SKM-1 treated with dmso at 0.1 percent for 144 hours (cell line): Measurements from ENCODE around the gene GEN1.

Experiments used
- DNase-seq: peaks from one replicate; lab custom pipeline; 2025; ENCODE audit not compliant: unreplicated experiment; lab: John Stamatoyannopoulos, UW

GEN1 gene

GRCh38 chr2:17753803-17754663 is at the start of gene GEN1, which contains the start of gene SMC6:
Gene GEN1, plus strand, starts transcription at chr2:17754138. Its CDS starts 5,806 bp downstream, at chr2:17759944.
Gene SMC6, minus strand, starts transcription at chr2:17753810. Its CDS starts 7,864 bp downstream, at chr2:17745946.
- DNase-seq = peak; percentile 94

GRCh38 chr2:17706845-17707244 is 47.1 kb upstream of the GEN1 start:
- no peak for DNase-seq

- DNase-seq = no peak
These were observed 45.4 kb upstream of the GEN1 start for GRCh38 chr2:17708501-17708900.

GRCh38 chr2:17709897-17710296 is 44.0 kb upstream of the GEN1 start:
- no peak for DNase-seq

- no peak for DNase-seq
These were observed 43.2 kb upstream of the GEN1 start for GRCh38 chr2:17710547-17711248.

GRCh38 chr2:17713291-17713690 is 40.6 kb upstream of the GEN1 start:
- no peak for DNase-seq

- DNase-seq = no peak
These were observed 36.3 kb upstream of the GEN1 start for GRCh38 chr2:17717666-17718065.

GRCh38 chr2:17718689-17719088 is 35.2 kb upstream of the GEN1 start:
- no peak for DNase-seq

GRCh38 chr2:17719562-17720371 is 34.2 kb upstream of the GEN1 start:
- DNase-seq = peak; percentile 21

- no peak for DNase-seq
These were observed 25.7 kb upstream of the GEN1 start for GRCh38 chr2:17728210-17728609.

- DNase-seq = no peak
These were observed 24.1 kb upstream of the GEN1 start for GRCh38 chr2:17729880-17730279.

- no peak for DNase-seq
These were observed 20.3 kb upstream of the GEN1 start for GRCh38 chr2:17733599-17733998.

- no peak for DNase-seq
These were observed 18.1 kb upstream of the GEN1 start for GRCh38 chr2:17735864-17736263.

GRCh38 chr2:17736989-17737388 is 16.9 kb upstream of the GEN1 start:
- DNase-seq = no peak

GRCh38 chr2:17740203-17740602 is 13.7 kb upstream of the GEN1 start:
- no peak for DNase-seq

- no peak for DNase-seq
These were observed 6.1 kb upstream of the GEN1 start for GRCh38 chr2:17747684-17748452.

- DNase-seq = no peak
These were observed 5.2 kb upstream of the GEN1 start for GRCh38 chr2:17748745-17749144.

- DNase-seq = no peak
These were observed 4.0 kb upstream of the GEN1 start for GRCh38 chr2:17749753-17750438.

GRCh38 chr2:17752246-17752645 is 1.7 kb upstream of the GEN1 start:
- no peak for DNase-seq
